HG03439 (cell line): ENCODE results near the gene NKX1-2.
A peak's percentile ranks its signal among the peaks of the same experiment; 100 is the strongest.
"Not testable (repeated sequence)": the region's sequence is repeated elsewhere in the genome, so short reads cannot be mapped to it uniquely, and the experiment has no call there.

Experiments
- ATAC-seq: cut with Tn5 transposase; IDR thresholded peaks from one replicate; pipeline ENCODE4 v1.9.1; 2021; ENCODE audit warnings: mild to moderate bottlenecking, moderate library complexity; ENCODE audit not compliant: unreplicated experiment

The NKX1-2 gene

GRCh38 chr10:124453960-124454610, 4.2 kb upstream of the NKX1-2 start:
- ATAC-seq: no peak

- no peak for ATAC-seq
Observed at GRCh38 chr10:124451276-124451675, 1.4 kb upstream of the NKX1-2 start.

GRCh38 chr10:124450783-124451057, 885 bp upstream of the NKX1-2 start:
- ATAC-seq: no peak

GRCh38 chr10:124449170-124450011, 444 bp downstream of the NKX1-2 start:
- no peak for ATAC-seq

- ATAC-seq: no peak
Observed at GRCh38 chr10:124448696-124449169, 1.1 kb downstream of the NKX1-2 start.

GRCh38 chr10:124447751-124448466, 1.9 kb downstream of the NKX1-2 start:
- no peak for ATAC-seq

GRCh38 chr10:124446830-124447750, 2.7 kb downstream of the NKX1-2 start:
- no peak for ATAC-seq

- not testable (repeated sequence) for ATAC-seq
Observed at GRCh38 chr10:124441694-124442093, 8.1 kb downstream of the NKX1-2 start.

GRCh38 chr10:124436191-124436638, 13.6 kb downstream of the NKX1-2 start:
- peak; percentile 63 for ATAC-seq

GRCh38 chr10:124435683-124436082, 14.2 kb downstream of the NKX1-2 start:
- not testable (repeated sequence) for ATAC-seq

GRCh38 chr10:124433461-124433860, 16.4 kb downstream of the NKX1-2 start:
- no peak for ATAC-seq

GRCh38 chr10:124430077-124430476, 19.8 kb downstream of the NKX1-2 start:
- ATAC-seq: no peak

- no peak for ATAC-seq
Observed at GRCh38 chr10:124429576-124429975, 20.3 kb downstream of the NKX1-2 start.

- ATAC-seq: no peak
Observed at GRCh38 chr10:124428207-124428777, 21.5 kb downstream of the NKX1-2 start.

- no peak for ATAC-seq
Observed at GRCh38 chr10:124425227-124425962, 24.4 kb downstream of the NKX1-2 start.

- ATAC-seq: no peak
Observed at GRCh38 chr10:124423813-124424212, 26.0 kb downstream of the NKX1-2 start.

GRCh38 chr10:124422742-124423141, 27.1 kb downstream of the NKX1-2 start:
- ATAC-seq: no peak

- ATAC-seq: no peak
Observed at GRCh38 chr10:124420254-124420653, 29.6 kb downstream of the NKX1-2 start.

GRCh38 chr10:124419635-124420034, 30.2 kb downstream of the NKX1-2 start:
- ATAC-seq: no peak
